Upper lobe of left lung (tissue), 4 donors: ENCODE measurements around the gene TAGLN2.

Source experiments
- CTCF ChIP-seq, 6 experiments: fragments of 450-650 bp in 4 of 6; fragments of 200-600 bp in 2 of 6; sonication (generic) in 2 of 6; IDR thresholded peaks; one replicate each; pipeline ENCODE4 v1.5.1; 2016 to 2019; ENCODE audit warnings: antibody characterized with exemption in 6 of 6
- POLR2A ChIP-seq, 4 donors: fragments of 450-650 bp; IDR thresholded peaks; one replicate each; pipeline ENCODE4 v1.5.1; 2016 to 2017; ENCODE audit warnings: antibody characterized with exemption in 4 of 4, mild to moderate bottlenecking in 2 of 4
- POLR2AphosphoS5 ChIP-seq, 2 donors: sonication (generic); formaldehyde crosslinking; IDR thresholded peaks; one replicate each; pipeline ENCODE4 v1.5.1; 2017; ENCODE audit warnings: antibody characterized with exemption in 2 of 2

- no peak for TF ChIP-seq CTCF (IDR thresholded peaks at IDR 0.05)
- no peak for TF ChIP-seq POLR2A (IDR thresholded peaks at IDR 0.05)
- no peak for TF ChIP-seq POLR2AphosphoS5 (IDR thresholded peaks at IDR 0.05)
These were observed 2.0 kb upstream of the TAGLN2 start for GRCh38 chr1:159927211-159927848.
